ENCODE data around the gene RSPO4. TPM values are rescaled to one million over a fixed set of nuclear protein-coding genes. Genes with fewer than 3 reads are reported as not detected.

The RSPO4 gene
- total and polyA plus RNA-seq, 2 donors from 2014 or later: 0.13 to 0.45 TPM

DNA sequence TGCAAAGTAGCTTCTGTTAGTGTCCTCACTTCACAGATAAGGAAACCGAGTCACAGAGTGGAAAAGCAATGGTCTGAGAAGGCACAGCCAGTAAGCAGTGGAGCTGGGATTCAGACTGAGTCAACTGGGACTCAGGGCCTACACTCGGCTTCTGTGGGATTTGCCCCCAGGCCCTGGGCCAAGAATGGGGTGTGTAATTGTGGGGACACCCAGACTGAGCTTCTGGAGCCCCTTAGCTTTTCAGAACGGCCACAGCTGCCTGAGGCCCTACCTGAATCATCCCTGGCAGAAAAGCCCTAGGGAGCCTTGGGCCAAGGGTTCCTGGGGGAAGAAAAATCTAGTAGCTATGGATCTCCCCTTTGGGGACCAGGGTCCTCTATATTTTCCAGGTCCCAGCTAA is 92.5 kb downstream of the RSPO4 start:
- FAIRE-seq: no peak
- Histone ChIP-seq H3K9me3 (ENCODE audit: control insufficient read depth in 2 of 3, insufficient read depth in 1 of 3, low read length in 3 of 3) (no peaks in the 10 kb centered on the region), H3K4me1 (ENCODE audit: control insufficient read depth in 2 of 3, insufficient read depth in 2 of 3, low read depth in 1 of 3, low read length in 3 of 3) (no peaks in the 10 kb centered on the region), H3K27ac (ENCODE audit: low read depth in 2 of 2, low read length in 2 of 2) (no peak overlapping the region), H3K9ac (ENCODE audit: low read length in 3 of 3) (no peak overlapping the region), H3K27me3 (ENCODE audit: control insufficient read depth, insufficient read depth, low read length) (no peaks in the 10 kb centered on the region), H3K4me3 (ENCODE audit: low read length in 3 of 3) (no peak overlapping the region), H3K36me3 (ENCODE audit: control insufficient read depth in 2 of 3, insufficient read depth in 3 of 3, low read length in 3 of 3) (no peaks in the 10 kb centered on the region)
- no peak for TF ChIP-seq CTCF (IDR thresholded peaks at IDR 0.05; ENCODE audit: borderline replicate concordance, extremely low read depth, insufficient read depth)
- no peak for DNase-seq
- intact Hi-C loops (cut with DNase I): no loop called here

Other genes with a start within 250 kb of the RSPO4 start
- gene SLC52A3, start 233.8 kb downstream of the RSPO4 start, total RNA-seq: 10.9 TPM
- 11.4 TPM for gene SLC52A3, start 233.8 kb downstream of the RSPO4 start, polyA plus RNA-seq (ENCODE audit: insufficient read depth, low read depth, low replicate concordance)
- gene FAM110A, start 168.6 kb downstream of the RSPO4 start, total RNA-seq: 10.2 TPM
- 12.6 TPM for gene FAM110A, start 168.6 kb downstream of the RSPO4 start, polyA plus RNA-seq (ENCODE audit: insufficient read depth, low read depth, low replicate concordance)
- 0.57 TPM for gene ANGPT4, start 86.0 kb downstream of the RSPO4 start, total RNA-seq
- 0.24 TPM for gene ANGPT4, start 86.0 kb downstream of the RSPO4 start, polyA plus RNA-seq (ENCODE audit: insufficient read depth, low read depth, low replicate concordance)
- gene PSMF1, start 116.3 kb upstream of the RSPO4 start, total RNA-seq: 135 TPM
- gene PSMF1, start 116.3 kb upstream of the RSPO4 start, polyA plus RNA-seq (ENCODE audit: insufficient read depth, low read depth, low replicate concordance): 93.2 TPM
- gene TMEM74B, start 182.7 kb upstream of the RSPO4 start, total RNA-seq: 0.54 TPM
- 1.6 TPM for gene TMEM74B, start 182.7 kb upstream of the RSPO4 start, polyA plus RNA-seq (ENCODE audit: insufficient read depth, low read depth, low replicate concordance)
- 0.16 TPM for gene C20orf202, start 201.1 kb upstream of the RSPO4 start, total RNA-seq
- 0.73 TPM for gene C20orf202, start 201.1 kb upstream of the RSPO4 start, polyA plus RNA-seq (ENCODE audit: insufficient read depth, low read depth, low replicate concordance)
- not detected for gene RAD21L1, start 223.7 kb upstream of the RSPO4 start, total RNA-seq
- gene RAD21L1, start 223.7 kb upstream of the RSPO4 start, polyA plus RNA-seq (ENCODE audit: insufficient read depth, low read depth, low replicate concordance): not detected

Measured in kidney (tissue), 14 donors.